ENCODE measurements around the gene DDAH2.

The DDAH2 gene

GRCh38 chr6:31702819-31703716 is 26.0 kb downstream of the DDAH2 start, which contains the start of gene ABHD16A (continued):
- TF ChIP-seq HOXD13 (CRISPR knock-in tag; IDR thresholded peaks at IDR 0.05; ENCODE audit: borderline replicate concordance) = 0 out of 2 replicates have a peak, but pooled peaks have one; percentile 37
- TF ChIP-seq ZNF843 (tag by site-specific recombination; IDR thresholded peaks at IDR 0.05) = no peak
- 0 out of 2 replicates have a peak, but pooled peaks have one; percentile 67 for TF ChIP-seq ZFP37 (tag by site-specific recombination; IDR thresholded peaks at IDR 0.05)
- no peak for TF ChIP-seq ZNF426 (tag by site-specific recombination; IDR thresholded peaks at IDR 0.05)
- TF ChIP-seq WT1 (tag by site-specific recombination; IDR thresholded peaks at IDR 0.05) = peak; percentile 43; the same call in 1 of the 2 replicates
- TF ChIP-seq, protein P1, sequence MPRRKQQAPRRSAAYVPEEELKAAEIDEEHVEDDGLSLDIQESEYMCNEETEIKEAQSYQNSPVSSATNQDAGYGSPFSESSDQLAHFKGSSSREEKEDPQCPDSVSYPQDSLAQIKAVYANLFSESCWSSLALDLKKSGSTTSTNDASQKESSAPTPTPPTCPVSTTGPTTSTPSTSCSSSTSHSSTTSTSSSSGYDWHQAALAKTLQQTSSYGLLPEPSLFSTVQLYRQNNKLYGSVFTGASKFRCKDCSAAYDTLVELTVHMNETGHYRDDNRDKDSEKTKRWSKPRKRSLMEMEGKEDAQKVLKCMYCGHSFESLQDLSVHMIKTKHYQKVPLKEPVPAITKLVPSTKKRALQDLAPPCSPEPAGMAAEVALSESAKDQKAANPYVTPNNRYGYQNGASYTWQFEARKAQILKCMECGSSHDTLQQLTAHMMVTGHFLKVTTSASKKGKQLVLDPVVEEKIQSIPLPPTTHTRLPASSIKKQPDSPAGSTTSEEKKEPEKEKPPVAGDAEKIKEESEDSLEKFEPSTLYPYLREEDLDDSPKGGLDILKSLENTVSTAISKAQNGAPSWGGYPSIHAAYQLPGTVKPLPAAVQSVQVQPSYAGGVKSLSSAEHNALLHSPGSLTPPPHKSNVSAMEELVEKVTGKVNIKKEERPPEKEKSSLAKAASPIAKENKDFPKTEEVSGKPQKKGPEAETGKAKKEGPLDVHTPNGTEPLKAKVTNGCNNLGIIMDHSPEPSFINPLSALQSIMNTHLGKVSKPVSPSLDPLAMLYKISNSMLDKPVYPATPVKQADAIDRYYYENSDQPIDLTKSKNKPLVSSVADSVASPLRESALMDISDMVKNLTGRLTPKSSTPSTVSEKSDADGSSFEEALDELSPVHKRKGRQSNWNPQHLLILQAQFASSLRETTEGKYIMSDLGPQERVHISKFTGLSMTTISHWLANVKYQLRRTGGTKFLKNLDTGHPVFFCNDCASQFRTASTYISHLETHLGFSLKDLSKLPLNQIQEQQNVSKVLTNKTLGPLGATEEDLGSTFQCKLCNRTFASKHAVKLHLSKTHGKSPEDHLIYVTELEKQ (tag by site-specific recombination; IDR thresholded peaks at IDR 0.05; ENCODE audit: borderline replicate concordance) = no peak
- TF ChIP-seq, protein P2, sequence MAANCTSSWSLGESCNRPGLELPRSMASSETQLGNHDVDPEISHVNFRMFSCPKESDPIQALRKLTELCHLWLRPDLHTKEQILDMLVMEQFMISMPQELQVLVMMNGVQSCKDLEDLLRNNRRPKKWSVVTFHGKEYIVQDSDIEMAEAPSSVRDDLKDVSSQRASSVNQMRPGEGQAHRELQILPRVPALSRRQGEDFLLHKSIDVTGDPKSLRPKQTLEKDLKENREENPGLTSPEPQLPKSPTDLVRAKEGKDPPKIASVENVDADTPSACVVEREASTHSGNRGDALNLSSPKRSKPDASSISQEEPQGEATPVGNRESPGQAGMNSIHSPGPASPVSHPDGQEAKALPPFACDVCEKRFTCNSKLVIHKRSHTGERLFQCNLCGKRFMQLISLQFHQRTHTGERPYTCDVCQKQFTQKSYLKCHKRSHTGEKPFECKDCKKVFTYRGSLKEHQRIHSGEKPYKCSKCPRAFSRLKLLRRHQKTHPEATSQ (tag by site-specific recombination; IDR thresholded peaks at IDR 0.05) = peak; percentile 67; the same call in 1 of the 2 replicates
- TF ChIP-seq ZNF521 (tag by site-specific recombination; IDR thresholded peaks at IDR 0.05) = no peak
- no peak for TF ChIP-seq FEZF1 (tag by site-specific recombination; IDR thresholded peaks at IDR 0.05)
- no peak; the same call in 1 of the 2 replicates for TF ChIP-seq REST (tag by site-specific recombination; IDR thresholded peaks at IDR 0.05)
- TF ChIP-seq ZNF140 (tag by site-specific recombination; IDR thresholded peaks at IDR 0.05) = no peak
- no peak for TF ChIP-seq ZIC2 (tag by site-specific recombination; IDR thresholded peaks at IDR 0.05)
- TF ChIP-seq ZNF549 (tag by site-specific recombination; IDR thresholded peaks at IDR 0.05) = no peak
- TF ChIP-seq ZNF626 (tag by site-specific recombination; IDR thresholded peaks at IDR 0.05) = no peak
- no peak for TF ChIP-seq ZNF148 (tag by site-specific recombination; IDR thresholded peaks at IDR 0.05; ENCODE audit: borderline replicate concordance)
- TF ChIP-seq ZNF24 (tag by site-specific recombination; IDR thresholded peaks at IDR 0.05) = peak; percentile 55; the same call in 1 of the 2 replicates
- TF ChIP-seq ZNF133 (tag by site-specific recombination; IDR thresholded peaks at IDR 0.05) = no peak
- TF ChIP-seq KLF9 (tag by site-specific recombination; IDR thresholded peaks at IDR 0.05; ENCODE audit: low read depth) = peak; percentile 82
- TF ChIP-seq ZNF423 (tag by site-specific recombination; IDR thresholded peaks at IDR 0.05) = no peak
- no peak for TF ChIP-seq ZNF366 (tag by site-specific recombination; conservative IDR thresholded peaks at IDR 0.05)
- TF ChIP-seq ZNF555 (tag by site-specific recombination; conservative IDR thresholded peaks at IDR 0.05) = no peak
- no peak for TF ChIP-seq ZNF473 (tag by site-specific recombination; IDR thresholded peaks at IDR 0.05)
- TF ChIP-seq ZNF513 (tag by site-specific recombination; IDR thresholded peaks at IDR 0.05) = no peak
- TF ChIP-seq ZNF114 (tag by site-specific recombination; IDR thresholded peaks at IDR 0.05) = no peak
- no peak for TF ChIP-seq ZNF776 (tag by site-specific recombination; IDR thresholded peaks at IDR 0.05; ENCODE audit: borderline replicate concordance)
- no peak for TF ChIP-seq ZSCAN16 (tag by site-specific recombination; IDR thresholded peaks at IDR 0.05)
- TF ChIP-seq ZBTB8A (tag by site-specific recombination; IDR thresholded peaks at IDR 0.05) = 0 out of 2 replicates have a peak, but pooled peaks have one; percentile 30

All from HEK293 (cell line).